AG09319 (cell line): ENCODE results near the gene EML5.

ENCODE experiments used
- DNase-seq: peaks from one replicate; pipeline ENCODE4 v3.0.0-alpha.2; 2010; ENCODE audit warnings: low read depth; ENCODE audit errors: extremely low read depth
- TF ChIP-seq, protein P1 (sequence below): IDR thresholded peaks from 2 replicates; pipeline ENCODE4 v1.5.1; 2011; ENCODE audit warnings: low read depth, mild to moderate bottlenecking, inconsistent platforms, low read length, moderate library complexity

The EML5 gene

DNA sequence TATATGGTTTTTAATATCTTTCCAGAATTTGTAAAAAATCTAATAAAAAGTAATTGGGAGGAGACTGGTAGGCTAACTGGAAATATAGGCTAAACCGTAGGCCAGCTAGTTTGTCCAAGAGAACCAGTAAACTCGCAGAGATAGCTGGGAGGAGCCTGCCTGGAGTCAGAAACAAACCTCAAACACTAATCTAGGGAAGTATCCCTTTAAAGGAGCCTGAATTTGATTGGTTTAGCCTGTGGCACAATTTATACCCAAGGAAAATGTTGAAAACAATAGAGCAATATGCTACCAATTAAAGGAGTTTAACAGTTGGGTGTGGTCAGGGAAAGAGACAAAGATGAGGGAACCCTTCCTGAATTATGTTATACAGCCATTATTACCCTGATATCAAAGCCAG lies 109.6 kb downstream of the EML5 start:
- TF ChIP-seq, protein P1, sequence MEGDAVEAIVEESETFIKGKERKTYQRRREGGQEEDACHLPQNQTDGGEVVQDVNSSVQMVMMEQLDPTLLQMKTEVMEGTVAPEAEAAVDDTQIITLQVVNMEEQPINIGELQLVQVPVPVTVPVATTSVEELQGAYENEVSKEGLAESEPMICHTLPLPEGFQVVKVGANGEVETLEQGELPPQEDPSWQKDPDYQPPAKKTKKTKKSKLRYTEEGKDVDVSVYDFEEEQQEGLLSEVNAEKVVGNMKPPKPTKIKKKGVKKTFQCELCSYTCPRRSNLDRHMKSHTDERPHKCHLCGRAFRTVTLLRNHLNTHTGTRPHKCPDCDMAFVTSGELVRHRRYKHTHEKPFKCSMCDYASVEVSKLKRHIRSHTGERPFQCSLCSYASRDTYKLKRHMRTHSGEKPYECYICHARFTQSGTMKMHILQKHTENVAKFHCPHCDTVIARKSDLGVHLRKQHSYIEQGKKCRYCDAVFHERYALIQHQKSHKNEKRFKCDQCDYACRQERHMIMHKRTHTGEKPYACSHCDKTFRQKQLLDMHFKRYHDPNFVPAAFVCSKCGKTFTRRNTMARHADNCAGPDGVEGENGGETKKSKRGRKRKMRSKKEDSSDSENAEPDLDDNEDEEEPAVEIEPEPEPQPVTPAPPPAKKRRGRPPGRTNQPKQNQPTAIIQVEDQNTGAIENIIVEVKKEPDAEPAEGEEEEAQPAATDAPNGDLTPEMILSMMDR: no peak
- DNase-seq: no peak

DNA sequence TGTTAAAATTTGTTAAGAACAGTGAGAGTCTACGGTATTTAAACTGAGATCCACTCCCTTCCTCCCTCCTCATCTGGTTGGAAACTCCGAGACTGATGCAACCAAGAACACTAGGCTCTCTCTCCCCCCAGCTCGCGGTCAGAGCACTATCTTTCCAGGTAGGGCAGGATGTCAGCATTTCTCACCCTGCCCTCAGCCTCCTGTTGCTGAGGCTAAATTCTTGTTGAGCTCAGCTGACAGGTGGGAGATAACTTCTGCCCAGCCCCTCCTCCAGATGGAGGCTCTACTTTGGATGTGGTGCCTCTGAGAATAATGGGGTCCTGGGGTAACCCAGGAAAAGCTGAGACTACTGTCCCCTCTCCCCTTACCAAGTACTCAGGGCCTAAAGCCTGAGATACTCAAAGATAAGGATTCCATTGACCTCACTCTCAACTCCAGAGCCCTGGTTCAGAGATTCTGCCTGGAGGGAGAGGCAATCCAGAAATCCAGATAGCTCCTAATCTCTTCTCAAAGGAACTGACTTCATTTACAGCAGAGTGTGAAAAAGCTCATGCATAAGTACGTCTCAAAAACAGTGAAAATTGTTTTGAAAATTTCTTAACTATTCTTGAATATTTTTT lies 110.1 kb downstream of the EML5 start:
- no peak for DNase-seq
- TF ChIP-seq, protein P1: no peak

DNA sequence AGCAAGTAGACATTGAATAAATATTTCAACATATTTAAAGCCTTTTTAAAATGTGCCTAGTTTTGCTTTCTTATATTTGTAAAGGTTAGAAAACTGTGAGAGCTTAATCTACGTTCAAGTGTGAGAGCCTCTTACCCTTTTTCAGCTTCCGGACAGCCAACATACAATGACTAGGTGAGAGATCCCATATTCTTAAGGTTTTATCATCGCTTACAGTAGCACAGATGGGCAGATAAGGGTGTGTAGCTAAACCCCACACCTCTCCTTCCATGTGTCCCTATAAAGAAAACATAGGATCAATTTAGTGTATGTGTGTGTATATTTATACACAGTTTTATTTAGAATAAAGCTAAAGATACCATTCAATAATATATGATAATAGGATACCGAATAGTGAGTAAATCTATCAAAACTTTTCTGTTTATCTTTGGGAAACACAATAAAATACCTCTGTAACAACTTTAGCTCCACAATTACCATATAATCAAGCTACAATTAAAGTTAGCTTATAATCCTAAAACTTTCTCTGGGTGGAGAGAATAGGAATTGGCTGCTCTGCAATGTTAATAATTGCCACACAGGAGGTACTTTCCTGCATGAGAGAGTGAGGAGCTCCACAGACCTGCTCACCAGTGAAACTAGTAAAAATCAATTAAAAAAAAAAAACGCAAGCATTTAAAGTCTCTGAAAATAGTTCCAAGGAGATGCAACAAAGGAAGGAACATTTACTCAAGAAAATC lies 110.8 kb downstream of the EML5 start:
- TF ChIP-seq, protein P1: no peak
- DNase-seq: no peak

DNA sequence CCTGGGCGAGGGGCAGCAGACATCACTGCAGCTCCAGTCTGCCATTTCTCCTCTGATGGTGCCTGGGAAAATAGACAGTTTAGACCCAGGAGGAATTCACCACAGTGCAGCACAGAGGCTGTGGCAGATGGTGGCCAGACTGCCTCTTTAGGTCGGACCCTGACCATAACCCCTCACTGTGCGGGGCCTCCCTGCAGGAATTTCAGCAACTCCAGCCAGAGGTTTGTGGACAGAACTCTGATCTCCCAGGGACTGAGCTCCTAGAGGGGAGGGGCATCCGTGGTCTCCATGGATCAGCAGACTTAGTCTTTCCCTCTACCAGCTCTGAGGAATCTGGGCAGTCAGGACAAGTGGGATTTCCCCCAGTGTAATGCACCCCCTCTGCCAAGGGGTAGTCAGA lies 123.4 kb downstream of the EML5 start:
- TF ChIP-seq, protein P1: no peak
- no peak for DNase-seq

DNA sequence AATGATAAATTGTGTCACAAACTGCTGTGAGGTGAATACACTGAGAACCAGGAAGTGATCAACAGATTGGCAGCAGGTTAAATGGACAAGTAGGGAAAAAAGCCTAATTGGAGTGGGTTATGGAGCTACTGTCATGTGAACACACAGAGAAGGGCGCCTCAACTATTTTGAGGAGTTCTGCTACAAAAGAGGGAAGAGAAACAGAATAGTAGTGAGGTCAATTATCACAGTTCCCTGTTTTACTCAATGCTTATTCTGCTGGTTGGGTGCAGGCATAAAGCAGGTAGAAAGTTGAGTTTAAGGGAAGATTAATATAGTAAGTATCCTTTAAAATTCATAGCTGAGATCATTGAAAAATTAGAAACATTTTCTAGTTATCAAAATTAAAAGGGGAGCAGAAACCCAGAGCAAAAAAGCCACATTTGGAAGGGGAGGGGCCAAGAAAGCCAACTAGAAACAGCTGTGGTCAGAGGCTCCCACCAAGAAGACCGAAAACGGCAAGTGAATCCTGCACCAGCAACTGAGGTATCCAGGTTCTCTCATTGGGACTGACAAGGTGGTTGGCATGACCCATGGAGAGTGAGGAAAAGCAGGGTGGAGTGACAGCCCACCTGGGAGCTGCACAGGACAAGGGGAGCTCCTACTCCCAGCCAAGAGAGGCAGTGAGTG lies 124.2 kb downstream of the EML5 start:
- DNase-seq: no peak

DNA sequence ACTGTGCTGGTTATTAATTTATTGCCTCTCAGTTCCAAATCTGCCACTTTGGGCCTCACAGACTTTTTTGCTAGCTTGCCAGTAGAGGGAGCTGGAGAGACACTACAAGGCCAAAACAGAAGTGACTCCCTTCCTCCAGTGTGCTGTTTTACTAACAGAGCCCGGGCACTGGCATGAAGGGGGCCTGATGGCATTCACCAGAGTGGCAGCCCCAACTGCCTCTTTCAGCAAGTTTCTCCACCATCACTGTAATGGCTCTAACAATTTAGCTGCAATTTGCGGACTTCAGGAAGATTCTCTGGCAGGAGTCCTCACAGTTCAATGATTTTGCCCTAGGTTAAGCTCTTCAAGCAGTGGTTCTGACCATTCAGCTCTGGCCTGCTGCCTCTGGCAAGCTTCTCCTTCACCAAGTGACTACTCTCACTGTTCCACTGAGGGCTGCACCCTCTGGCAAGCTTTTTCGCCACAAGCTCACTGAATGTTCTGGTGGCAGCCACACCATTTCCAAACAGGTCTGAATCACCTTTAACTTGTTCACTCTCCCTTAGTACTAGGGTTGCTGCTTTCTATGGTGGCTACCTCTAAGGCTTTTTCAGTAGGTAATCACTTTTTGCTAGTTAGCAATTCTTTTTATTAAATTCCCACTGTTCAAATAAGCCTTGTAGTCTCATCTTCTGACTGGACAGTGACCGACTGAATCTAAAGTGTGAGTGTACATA lies 125.0 kb downstream of the EML5 start:
- DNase-seq: peak; percentile 62
- TF ChIP-seq, protein P1: peak; percentile 93

More for the DNA sequence above, 124.2 kb downstream of the EML5 start:
- TF ChIP-seq, protein P1: no peak

DNA sequence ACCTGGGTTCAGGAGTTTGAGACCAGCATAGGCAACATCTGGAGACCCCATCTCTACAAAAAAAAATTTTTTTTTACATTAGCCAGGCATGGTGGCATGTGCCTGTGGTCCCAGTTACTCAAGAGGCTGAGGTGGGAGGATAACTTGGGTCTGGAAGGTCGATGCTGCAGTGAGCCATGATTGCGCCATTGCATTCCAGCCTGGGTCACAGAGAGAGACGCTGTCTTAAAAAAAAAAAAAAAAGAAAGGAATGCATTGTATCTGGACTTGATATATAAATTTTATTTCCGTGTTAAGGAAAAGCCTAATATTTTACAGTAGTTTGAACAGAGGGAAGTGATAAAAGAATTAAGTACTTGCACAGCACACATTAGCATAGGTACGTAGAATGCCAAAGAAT lies 132.7 kb downstream of the EML5 start:
- DNase-seq: no peak
- TF ChIP-seq, protein P1: no peak
